NCI-H2107 treated with DMSO at 0.1 percent for 48 hours (cell line): ENCODE results near the gene KCNK4.
A peak's percentile ranks its signal among the peaks of the same experiment; 100 is the strongest.

ENCODE experiments used
- DNase-seq: peaks from one replicate; lab custom pipeline; 2025; ENCODE audit not compliant: unreplicated experiment; lab: John Stamatoyannopoulos, UW

Gene KCNK4

GRCh38 chr11:64289002-64289564 lies 2.0 kb upstream of the KCNK4 start:
- DNase-seq = no peak

GRCh38 chr11:64290352-64291261 lies 495 bp upstream of the KCNK4 start:
- DNase-seq = no peak

GRCh38 chr11:64291752-64292459 lies 804 bp downstream of the KCNK4 start:
- DNase-seq = no peak

- DNase-seq = no peak
Measured at GRCh38 chr11:64292460-64293254, 1.6 kb downstream of the KCNK4 start.

GRCh38 chr11:64294774-64295173 lies 3.7 kb downstream of the KCNK4 start:
- DNase-seq = no peak

- no peak for DNase-seq
Measured at GRCh38 chr11:64295760-64296159, 4.7 kb downstream of the KCNK4 start.

- no peak for DNase-seq
Measured at GRCh38 chr11:64296236-64296635, 5.1 kb downstream of the KCNK4 start.

- DNase-seq = no peak
Measured at GRCh38 chr11:64296830-64297698, 6.0 kb downstream of the KCNK4 start.

GRCh38 chr11:64297699-64298358 lies 6.7 kb downstream of the KCNK4 start:
- peak; percentile 11 for DNase-seq

- no peak for DNase-seq
Measured at GRCh38 chr11:64298966-64299846, 8.1 kb downstream of the KCNK4 start.

GRCh38 chr11:64299847-64300648 lies 8.9 kb downstream of the KCNK4 start, which contains the start of gene CATSPERZ:
Gene CATSPERZ, plus strand, starts transcription at chr11:64300358. Its CDS starts 53 bp downstream, at chr11:64300411.
- DNase-seq = no peak

GRCh38 chr11:64303109-64304031 lies 12.3 kb downstream of the KCNK4 start:
- DNase-seq = no peak

GRCh38 chr11:64304032-64304315 lies 12.9 kb downstream of the KCNK4 start:
- DNase-seq = no peak

GRCh38 chr11:64304316-64305072 lies 13.4 kb downstream of the KCNK4 start:
- peak; percentile 86 for DNase-seq

GRCh38 chr11:64305075-64305690 lies 14.1 kb downstream of the KCNK4 start, which contains the start of gene ESRRA:
Gene ESRRA, plus strand, starts transcription at chr11:64305524. Its CDS starts 1,656 bp downstream, at chr11:64307180.
- peak; percentile 95 for DNase-seq
